Fibroblast of mammary gland (primary cell): Measurements from ENCODE around the gene AHRR.
"Not testable (repeated sequence)": the region's sequence is repeated elsewhere in the genome, so short reads cannot be mapped to it uniquely, and the experiment has no call there.

Experiments
- DNase-seq: peaks from one replicate; pipeline ENCODE4 v3.0.0-alpha.2; 2010; ENCODE audit warnings: low read depth
- H3K4me3 ChIP-seq: 2 replicates; pipeline ENCODE4 v1.5.1; 2011; ENCODE audit warnings: low read depth, mild to moderate bottlenecking, low read length, moderate library complexity; ENCODE audit not compliant: control insufficient read depth
- CTCF ChIP-seq: conservative IDR thresholded peaks from 2 replicates; pipeline ENCODE4 v1.5.1; 2011; ENCODE audit warnings: low read depth, low read length, inconsistent platforms; ENCODE audit not compliant: control insufficient read depth, insufficient read depth

Gene AHRR

GRCh38 chr5:307306-307705 is 14.2 kb upstream of the AHRR start:
- H3K4me3 ChIP-seq, result no peak overlapping the region
- no peak for TF ChIP-seq CTCF
- DNase-seq, result no peak

GRCh38 chr5:307794-308579 is 13.5 kb upstream of the AHRR start:
- no peak for DNase-seq
- no peak overlapping the region for H3K4me3 ChIP-seq
- TF ChIP-seq CTCF, result no peak

GRCh38 chr5:308672-309271 is 12.7 kb upstream of the AHRR start:
- DNase-seq, result peak; percentile 49
- peak; percentile 40 for TF ChIP-seq CTCF
- no peak overlapping the region for H3K4me3 ChIP-seq

- DNase-seq, result not testable (repeated sequence)
Observed at GRCh38 chr5:309831-310230, 11.7 kb upstream of the AHRR start.

GRCh38 chr5:310516-310915 is 11.0 kb upstream of the AHRR start:
- H3K4me3 ChIP-seq, result no peak overlapping the region
- DNase-seq, result no peak
- no peak for TF ChIP-seq CTCF

More at GRCh38 chr5:309831-310230, 11.7 kb upstream of the AHRR start:
- H3K4me3 ChIP-seq, result not testable (repeated sequence)

GRCh38 chr5:310941-311434 is 10.5 kb upstream of the AHRR start:
- peak; percentile 83 for DNase-seq
- H3K4me3 ChIP-seq, result no peak overlapping the region
- no peak for TF ChIP-seq CTCF

- TF ChIP-seq CTCF, result no peak
- DNase-seq, result no peak
- no peak overlapping the region for H3K4me3 ChIP-seq
Observed at GRCh38 chr5:311963-312362, 9.6 kb upstream of the AHRR start.
